GM13976 (cell line): ENCODE data around the gene TMX1.

Source experiments
- DNase-seq: peaks from one replicate; pipeline ENCODE4 v3.0.0; 2012; ENCODE audit warnings: low spot score
- CTCF ChIP-seq: IDR thresholded peaks from 2 replicates; pipeline ENCODE4 v1.5.1; 2012; ENCODE audit warnings: borderline replicate concordance, mild to moderate bottlenecking; ENCODE audit not compliant: insufficient read depth; ENCODE audit errors: extremely low read depth, missing control alignments, control extremely low read depth
- in situ Hi-C: fragments of 300-500 bp; cut with MboI; formaldehyde crosslinking; loops from one replicate; pipeline ENCODE4 v1.12.0; 2022; ENCODE audit warnings: low sequenced_read_pairs, mixed read lengths, inconsistent platforms; ENCODE audit not compliant: unreplicated experiment

TMX1 gene

GRCh38 chr14:51207621-51208020, 32.4 kb upstream of the TMX1 start:
- no peak for DNase-seq
- in situ Hi-C loops, result no loop called here

GRCh38 chr14:51208982-51209381, 31.1 kb upstream of the TMX1 start:
- in situ Hi-C loops, result no loop called here
- no peak for TF ChIP-seq CTCF
- no peak for DNase-seq

More at GRCh38 chr14:51207621-51208020, 32.4 kb upstream of the TMX1 start:
- no peak for TF ChIP-seq CTCF

- no peak for TF ChIP-seq CTCF
- in situ Hi-C loops, result no loop called here
- no peak for DNase-seq
Measured at GRCh38 chr14:51209457-51209856, 30.6 kb upstream of the TMX1 start.

- no peak for TF ChIP-seq CTCF
- in situ Hi-C loops, result no loop called here
- no peak for DNase-seq
Measured at GRCh38 chr14:51210594-51210993, 29.5 kb upstream of the TMX1 start.

GRCh38 chr14:51211149-51211548, 28.9 kb upstream of the TMX1 start:
- no peak for DNase-seq
- in situ Hi-C loops, result no loop called here
- no peak for TF ChIP-seq CTCF

GRCh38 chr14:51216602-51217001, 23.4 kb upstream of the TMX1 start:
- in situ Hi-C loops, result no loop called here
- DNase-seq, result no peak
- TF ChIP-seq CTCF, result no peak
